ENCODE measurements around the gene NTM.

The NTM gene

DNA sequence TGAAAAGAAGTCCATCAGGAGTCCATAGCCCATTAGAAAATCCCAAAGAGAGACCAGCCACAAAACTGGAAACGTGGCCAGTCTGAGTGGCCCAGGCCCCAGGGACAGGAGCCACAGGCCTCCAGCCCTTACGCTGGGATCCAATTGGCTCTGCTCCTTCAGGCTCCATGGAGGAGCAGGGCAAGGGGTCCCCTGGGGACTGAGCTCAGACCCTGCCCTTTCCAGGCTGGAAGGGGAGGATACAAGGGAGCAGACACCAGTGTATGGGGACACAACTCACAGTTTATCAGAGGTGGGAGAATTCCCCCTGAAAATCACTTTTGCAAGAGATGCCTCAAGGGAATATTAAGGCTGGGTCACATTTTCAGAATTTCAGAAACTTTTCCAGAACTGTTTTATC lies 227.5 kb downstream of the NTM start:
- peak in 1 of 56 donors; percentile 18 for DNase-seq

DNA sequence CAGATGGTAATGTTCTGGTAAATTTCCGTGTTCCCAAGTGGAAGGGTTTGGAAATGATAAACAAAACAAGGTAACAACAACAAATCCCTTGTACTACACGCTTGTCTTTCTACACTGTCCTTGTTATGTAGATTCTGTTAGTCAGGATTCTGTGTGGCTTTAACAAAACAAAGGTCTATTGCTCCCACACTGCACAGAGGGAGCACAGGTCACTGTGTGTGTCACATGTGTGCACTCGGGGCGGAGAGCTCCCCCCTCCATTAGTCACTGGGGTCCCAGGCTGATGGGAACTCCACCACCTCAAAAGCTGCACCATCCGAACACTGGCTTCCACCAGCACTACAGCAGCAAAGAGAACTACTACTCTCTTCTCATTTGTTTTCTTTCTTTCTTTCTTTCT lies 227.9 kb downstream of the NTM start:
- peak in 3 of 56 donors; percentile 38 to 53 (median 51) for DNase-seq

DNA sequence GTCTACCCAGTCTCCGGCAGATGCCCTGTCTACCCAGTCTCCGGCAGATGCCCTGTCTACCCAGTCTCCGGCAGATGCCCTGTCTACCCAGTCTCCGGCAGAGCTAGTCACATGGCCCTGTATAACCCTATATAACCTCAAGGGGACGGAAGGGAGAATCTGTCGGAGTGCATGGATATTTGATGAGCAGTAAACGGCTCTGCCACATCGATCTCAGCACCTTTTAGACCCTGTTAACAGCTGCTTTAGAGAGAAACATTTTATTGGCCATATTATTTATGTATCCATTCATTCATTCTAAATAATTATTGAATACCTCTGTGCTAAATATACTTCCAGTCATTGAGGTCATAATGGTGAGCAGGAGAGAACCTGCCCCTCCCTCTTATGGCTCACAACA lies 228.9 kb downstream of the NTM start:
- DNase-seq = no peak

DNA sequence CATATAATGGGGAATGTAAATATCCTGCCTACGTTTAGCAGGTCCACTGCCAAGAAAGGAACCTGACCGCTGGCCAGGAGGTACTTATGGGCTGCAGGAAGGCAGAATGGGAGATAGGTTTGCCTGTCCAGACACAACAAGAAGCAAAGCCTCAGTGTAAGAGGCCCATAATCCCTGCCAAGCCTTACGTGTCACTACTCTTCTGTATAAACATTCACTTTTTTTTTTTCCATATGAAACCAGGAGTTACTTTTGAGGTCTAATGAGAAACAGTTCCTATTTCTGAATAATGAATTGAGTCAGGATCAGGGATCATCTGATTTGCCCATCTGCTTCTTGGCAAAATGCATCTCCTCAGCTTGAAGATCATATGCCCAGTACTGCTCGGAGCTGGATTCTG lies 230.2 kb downstream of the NTM start:
- DNase-seq = no peak

DNA sequence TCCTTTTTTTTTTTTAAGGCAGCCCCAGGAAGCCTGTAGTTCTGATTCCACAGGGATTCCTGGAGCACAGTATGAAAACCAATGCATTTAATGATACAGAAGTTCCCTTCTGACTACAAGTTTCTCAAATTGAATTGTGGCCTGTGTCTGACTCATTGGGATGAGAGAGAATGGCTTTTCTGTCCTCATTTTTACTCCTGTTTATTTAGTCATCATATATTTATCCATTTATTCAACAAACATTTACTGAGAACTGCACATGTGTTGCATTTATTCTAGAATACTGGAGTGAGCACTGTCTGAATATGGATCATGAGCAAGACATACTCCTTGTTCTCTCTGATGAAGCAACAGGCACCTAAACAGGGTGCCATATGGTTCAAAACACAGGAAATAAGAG lies 231.2 kb downstream of the NTM start:
- no peak for DNase-seq

DNA sequence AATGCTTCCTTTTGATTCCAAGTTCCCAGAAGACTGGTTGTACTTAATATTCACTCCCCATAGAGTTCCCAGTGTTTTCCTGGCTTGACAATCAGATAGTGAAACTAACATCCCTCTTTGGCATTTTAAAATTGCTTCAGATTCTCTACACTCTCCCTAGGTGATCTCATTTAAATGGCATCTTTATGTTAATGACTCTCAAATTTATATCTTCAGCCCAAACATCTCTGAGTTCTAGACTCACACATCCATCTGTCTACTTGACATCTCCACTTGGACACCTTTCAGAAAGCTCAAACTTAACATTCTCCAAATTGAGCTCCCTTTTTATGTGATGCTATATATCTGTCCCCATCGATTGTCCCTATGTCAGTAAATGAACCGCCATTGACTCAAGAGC lies 232.0 kb downstream of the NTM start:
- DNase-seq = no peak

DNA sequence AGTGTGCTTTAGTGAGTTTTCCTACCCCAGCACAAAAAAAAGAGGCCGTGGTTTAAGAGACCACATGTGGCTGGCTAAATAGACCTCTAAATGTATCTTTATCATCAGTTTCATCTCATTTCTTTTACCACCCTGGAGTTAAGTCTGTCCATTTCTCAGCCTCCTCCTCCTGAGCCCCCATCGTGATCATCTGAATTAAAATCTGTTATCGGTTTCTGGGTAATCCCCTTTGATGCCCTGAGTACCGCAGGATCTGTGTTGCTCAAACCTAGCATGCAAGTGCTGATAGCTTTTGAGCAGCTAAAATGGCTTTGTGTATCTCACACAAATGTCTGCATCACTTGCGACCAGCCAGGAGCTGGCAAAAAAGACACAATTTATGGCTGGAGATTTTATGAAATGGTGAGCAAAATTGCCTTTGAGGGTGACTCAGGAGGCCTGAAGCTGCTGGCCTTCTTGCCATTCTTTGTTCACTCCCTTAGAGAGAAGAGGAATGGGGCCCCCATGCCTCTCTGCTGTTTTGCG lies 236.5 kb downstream of the NTM start:
- DNase-seq = no peak

DNA sequence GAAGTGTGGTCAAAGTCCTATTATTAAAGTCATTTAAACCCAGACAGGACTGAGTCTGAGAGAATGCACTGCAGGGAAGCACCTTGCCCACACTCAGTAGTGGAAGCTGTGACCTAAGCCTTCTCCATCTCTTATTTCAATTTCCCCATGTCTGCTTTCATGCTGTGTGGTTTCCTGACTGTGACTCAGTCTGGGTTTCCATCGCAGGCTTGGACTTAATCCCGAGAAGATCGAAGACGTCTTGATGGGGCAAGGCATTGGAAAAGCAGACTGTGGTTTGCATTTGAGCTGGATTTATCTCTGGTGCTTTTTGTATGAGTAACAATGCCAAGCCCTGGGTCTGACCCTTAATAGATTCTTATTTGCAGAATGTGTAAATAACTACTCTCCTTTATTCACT lies 238.9 kb downstream of the NTM start:
- DNase-seq = no peak

DNA sequence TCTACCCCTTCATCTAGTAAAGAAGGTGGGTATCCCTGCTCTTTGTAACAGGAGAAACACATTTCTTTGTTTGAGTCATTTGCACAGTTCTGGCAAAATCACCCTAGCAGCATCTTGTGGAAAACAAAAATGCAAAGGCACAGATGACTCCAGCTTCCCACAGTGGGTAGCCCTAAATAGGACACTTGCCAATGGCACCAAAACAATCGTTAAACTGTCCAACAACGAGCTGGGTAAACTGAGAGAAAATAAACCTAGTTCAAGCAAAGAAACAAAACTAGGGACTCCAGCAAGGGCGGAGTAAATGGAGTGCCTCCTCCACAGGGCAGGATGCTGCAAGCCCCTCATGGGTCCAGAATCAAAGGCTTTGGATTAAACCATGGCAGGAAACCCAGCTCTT lies 239.5 kb downstream of the NTM start:
- peak in 8 of 56 donors; percentile 33 to 66 (median 48) for DNase-seq

DNA sequence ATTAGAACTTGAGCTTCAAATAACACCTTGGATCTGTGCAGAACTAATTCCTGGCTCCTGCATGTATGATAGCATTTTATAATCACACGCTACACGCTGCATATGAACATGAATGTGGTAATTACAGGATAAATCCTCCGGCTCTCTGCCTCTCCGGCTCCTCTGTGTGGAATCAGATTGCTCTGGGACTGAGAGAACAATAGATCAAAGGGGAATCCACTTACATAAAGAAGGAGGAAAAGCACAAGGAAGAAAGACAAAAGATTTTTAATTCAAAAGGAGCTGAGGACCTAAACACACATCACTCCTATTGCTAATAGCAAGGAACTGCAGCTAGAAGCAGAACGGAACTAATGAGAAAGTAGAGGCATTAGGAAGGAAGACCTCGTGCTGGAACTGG lies 240.9 kb downstream of the NTM start:
- no peak for DNase-seq

DNA sequence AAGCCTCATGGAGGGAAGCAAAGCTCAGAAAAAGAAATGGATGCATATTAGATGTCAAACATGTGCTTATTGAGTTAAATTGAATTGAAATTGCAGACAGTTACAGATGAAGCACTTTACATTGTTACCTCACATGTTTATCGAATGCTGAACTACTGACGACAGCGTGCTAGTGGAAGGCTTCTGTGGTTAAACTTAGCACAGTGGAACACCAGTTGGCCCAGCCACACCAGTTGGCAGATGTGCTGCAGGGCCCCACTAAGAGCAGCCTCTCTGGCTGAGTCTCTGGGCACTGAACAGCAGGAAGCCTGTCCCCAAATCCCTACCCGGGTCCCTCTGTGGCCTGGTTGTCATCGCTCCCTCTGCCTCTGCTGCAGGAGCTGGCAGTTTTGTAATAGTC lies 242.1 kb downstream of the NTM start:
- peak in 1 of 56 donors; percentile 30 for DNase-seq

DNA sequence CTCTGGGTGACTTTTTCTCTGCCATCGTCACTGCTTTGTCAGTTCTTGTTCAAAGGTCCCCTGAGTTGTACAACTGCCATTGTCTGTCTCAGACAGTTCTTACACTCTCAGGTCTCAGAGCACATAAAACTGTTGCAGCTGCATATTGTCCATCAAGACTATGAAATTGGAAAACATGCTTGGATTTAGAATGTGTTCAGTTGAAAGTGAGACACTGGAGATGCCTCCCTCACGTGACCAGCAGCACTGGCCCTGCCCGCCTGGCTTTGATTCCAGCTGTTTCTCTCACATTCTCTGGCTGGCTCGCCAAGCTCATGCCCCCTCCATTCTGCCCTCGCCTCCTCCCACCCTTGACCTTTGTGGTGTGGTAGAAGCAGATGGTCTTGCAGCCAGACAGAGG lies 244.2 kb downstream of the NTM start:
- DNase-seq = peak in 24 of 56 donors; percentile 30 to 73 (median 54)

DNA sequence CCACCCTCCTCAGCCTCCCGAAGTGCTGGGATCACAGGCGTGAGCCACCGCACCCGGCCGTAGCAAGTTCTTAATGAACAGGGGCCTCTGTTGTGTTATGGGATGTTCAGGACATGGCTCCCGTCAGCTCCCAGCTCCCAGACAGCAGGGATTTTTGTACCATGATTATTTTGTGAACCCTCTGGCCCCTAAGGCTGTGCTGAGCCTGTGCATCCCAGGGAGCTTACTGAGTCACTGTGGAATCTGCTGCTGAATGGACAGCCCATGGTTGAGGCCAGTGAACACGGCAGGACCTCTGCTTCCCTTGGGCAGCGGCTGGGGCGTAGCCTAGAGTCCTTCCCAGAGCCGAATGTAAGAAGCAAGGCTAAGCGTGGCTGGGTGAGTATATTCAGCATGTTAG lies 245.2 kb downstream of the NTM start:
- no peak for DNase-seq

DNA sequence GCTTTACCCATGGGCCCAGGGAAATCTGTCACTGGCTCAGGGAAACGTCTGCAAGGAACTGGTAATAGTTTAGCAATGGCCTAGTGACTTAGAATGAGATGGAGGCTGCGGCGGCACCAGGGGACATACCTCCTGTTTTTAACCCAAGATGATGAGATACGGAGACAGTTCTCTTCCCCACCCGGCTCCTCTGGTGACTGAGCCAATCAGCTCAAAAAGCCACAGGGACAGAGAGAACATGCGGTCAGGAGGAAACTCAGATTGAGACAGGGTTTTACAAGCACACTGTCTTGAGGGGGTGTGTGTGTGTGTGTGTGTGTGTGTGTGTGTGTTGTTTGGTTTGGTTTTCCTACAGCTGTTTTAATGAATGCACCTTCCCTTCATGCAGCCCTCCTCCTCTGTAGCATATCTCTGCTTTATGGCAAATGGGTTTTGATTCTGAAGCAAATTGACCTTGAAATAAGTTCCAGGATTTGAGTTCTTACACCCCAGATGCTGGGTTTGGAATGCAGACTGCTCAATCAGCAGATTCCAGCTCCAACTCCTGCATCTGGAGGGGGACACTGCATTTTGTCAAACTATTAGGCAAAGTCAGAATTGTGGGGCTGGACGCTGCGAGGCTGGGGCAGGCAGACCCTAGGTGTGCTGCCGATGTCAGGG lies 246.2 kb downstream of the NTM start:
- no peak for DNase-seq

DNA sequence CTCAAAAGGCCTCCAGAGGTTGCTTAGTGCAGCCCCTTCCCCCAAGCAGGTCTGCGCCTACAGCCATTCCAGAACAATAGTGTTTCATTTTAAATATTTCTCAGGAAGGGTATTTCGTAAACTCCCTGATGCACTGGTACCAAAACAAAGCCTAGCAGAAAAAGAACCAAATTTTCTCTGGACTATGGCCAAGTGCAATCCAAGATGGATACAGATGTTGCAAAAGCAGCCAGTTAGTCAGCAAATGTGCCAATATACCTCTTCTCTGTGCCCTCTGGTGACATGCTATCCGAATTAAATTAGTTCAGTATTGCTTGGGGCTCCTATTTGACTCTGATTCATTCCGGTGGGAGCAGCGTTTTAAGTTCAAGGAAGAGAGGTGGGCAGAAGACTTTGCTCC lies 247.8 kb downstream of the NTM start:
- DNase-seq = no peak

DNA sequence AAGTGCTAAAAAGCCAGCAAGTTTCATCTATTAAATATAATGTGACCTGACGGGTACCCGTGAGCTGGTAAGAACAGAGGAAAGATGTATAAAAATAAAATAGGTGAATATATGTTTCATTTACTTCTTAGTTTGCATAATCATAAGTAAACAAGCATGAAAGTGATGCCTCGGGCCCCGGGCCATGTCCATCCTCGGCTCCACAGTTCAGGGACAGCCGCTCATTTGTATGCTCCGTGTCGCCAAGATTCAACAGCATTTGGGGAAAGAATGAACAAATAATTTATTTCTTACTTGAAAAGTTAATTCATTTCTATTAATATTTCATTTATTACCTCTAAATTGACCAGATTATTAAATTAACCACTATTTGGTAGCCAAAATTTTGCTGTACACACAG lies 251.8 kb downstream of the NTM start:
- DNase-seq = peak in 7 of 56 donors; percentile 39 to 61 (median 46)

DNA sequence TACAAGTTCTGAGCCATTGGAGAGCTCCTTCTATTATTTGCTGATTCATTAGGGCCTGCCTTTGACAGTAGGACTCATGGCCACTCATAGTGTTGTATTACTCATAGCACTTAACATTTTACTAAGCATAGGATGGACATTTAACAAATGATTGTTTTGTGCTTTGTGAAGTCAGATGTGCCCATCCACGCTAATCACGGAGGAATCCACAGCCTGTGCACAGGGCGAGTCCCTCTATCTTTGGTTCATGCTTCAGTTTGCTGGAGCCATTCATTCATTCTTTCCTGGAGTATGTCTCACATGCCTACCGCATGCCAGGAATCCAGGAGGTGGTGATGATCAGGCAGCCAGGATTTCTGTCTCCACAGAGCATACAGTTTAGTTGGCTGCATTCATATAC lies 254.1 kb downstream of the NTM start:
- DNase-seq = no peak

DNA sequence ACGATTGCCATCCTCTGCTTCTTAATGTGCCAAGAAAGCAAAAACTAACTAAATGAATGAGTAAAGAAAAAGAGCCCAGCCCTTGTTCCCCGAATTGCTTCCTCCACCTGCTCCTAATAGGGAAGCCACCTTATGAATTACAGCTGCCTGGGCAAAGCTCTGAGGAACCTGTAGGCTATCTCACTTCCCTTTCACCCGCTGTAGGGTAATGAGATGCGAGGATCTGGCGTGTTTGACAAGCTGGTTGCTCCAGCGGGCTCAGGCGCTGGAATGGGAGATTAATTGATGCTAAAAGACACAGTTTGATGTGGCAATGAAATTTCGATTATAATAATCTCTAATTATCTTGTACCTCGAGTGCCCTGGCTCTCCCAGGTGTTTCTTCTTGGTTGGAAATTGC lies 256.4 kb downstream of the NTM start:
- no peak for DNase-seq

DNA sequence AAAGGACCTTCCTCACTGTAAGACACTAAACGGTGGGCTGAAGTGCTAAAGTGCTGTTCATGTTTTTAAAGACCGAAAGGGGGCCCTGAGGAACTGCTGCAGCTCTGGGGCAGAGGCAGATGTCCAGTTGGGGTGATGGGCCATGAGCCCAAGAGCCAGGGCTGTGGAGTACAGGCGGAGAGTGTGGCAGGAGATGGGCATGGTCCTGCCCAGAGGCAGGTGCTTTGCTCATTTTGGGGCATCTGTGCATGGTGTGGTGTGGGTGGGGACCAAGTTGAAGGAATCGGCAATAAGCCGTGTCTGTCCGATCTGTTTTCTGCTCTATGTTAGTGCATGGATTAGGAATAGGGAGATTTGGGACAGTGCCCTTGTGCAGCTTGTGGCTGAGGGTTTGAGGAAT lies 258.3 kb downstream of the NTM start:
- no peak for DNase-seq

DNA sequence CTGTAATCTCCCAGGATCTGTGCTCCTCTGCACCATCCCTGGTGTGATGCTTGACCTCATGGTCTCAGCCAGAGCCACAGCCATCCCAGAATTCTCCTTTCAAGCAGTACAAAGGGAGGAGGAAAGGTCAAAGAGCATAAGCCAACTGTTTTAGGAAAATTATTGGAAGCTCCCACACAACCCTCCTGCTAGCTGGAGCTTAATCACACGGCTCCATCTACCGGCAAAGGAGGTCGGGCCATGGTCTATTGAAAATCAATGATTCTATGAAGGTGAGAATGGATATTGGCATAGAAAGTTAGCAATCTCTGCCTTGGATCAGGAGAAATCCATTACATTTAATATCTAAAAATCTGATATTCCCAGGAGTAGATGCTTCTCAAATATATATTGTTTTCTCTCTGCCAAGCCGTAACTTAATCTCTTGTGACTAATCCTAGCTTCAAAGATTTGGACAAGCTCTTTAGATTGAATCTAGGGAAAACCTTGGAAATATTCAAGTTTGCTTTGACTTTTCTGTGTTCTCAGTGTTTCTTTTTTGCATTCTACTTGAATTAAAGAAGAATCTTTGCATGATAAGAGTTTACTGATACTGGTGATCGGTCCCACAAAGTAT lies 259.6 kb downstream of the NTM start:
- DNase-seq = no peak

DNA sequence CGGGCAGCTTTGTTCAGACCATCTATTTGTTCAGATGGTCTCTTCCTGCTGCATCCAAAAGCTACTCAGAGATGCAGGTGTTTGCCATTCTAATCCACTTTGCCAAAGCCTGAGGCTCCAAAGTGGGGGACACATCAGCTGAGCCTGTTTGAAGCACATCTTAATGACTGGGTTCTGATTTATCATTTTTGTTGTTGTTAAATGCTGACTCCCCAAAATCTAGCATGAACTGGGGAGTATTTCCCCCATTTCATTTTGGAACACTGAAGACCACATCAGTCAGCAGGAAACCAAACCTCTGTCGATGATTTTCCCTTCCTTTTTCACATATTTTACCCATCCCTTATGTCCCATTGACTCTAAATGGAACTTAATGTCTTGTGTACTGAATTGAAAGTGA lies 262.6 kb downstream of the NTM start:
- no peak for DNase-seq

DNA sequence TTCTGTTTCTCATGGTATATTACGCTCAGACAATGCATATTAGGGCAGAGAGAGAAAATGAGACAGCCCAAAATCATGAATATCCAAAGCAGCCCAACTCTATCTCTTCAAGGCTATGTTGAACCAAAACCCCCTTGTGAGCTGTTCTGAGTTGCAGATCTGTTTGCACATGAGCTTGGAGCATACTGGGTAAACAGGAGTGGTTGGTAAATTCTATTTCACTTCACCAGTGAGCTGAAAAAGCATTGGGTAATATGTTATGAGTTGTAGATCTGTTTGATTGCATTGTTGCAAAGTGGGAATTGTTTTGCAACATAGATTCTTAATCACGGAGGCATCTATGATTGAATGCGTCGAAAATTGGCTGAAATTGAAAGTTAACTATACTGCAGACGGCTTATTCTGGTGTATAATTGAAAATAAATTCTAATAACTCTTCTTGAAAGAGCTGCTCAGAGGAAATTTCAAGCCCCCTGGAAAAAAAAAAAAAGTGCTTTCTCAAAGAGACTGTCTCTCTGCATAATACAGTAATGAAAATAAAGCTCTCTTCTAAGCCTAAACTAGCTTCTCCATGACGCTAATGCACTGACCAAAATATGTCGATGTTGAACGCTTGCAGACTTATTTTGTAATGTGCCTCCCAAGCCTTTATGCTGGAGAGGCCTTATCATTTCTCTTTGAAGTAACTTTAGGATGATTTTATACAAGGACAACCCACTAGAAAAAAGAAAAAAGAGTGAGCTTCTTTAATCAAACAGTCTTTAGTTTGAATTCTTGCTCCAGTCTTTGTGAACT lies 263.7 kb downstream of the NTM start:
- DNase-seq = no peak

All from amygdala (tissue), 56 donors.